ENCODE measurements around the gene TICAM2.

DNA sequence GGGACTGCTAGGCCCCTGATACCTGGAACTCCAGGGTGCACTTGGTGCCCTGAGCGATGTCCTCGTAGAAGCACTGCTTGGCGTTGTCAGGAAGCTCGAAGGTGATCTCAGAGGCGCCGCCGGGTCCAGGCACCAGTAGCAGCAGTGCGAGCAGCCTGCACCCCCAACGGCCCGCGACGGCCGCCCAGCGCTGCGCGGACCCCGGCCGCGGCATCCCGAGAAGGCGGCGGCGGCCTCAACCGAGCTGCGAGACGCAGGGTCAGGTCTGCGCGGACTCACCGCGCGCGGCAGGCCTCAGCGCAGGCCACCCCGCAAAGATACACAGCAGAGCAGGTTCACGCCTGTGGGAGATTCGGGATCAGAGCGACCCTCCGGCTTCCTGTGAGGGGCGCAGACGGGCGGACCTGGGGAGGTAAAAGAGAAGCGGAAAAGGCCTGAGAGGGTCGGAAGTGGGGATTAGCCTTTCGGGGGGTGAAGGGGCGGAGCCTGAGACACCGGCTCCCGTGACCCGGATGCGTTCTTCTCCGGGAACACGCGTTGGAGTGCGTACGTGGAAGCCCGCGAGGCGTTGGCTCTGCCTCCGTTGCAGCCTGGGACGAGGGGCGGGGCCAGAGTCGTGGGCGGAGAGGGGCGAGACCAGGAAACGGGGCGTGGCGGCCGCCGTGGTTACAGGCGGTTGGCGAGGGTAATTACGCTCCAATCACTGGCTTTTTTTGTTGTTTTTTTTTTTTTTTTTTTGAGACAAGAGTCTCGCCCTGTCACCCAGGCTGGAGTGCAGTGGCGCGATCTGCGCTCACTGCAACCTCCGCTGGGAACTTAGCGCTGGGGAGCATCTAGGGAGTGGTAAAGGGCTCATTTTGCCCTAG, 23.5 kb upstream of the TICAM2 start, which contains the start of gene TMED7:
- TF ChIP-seq, protein P1, sequence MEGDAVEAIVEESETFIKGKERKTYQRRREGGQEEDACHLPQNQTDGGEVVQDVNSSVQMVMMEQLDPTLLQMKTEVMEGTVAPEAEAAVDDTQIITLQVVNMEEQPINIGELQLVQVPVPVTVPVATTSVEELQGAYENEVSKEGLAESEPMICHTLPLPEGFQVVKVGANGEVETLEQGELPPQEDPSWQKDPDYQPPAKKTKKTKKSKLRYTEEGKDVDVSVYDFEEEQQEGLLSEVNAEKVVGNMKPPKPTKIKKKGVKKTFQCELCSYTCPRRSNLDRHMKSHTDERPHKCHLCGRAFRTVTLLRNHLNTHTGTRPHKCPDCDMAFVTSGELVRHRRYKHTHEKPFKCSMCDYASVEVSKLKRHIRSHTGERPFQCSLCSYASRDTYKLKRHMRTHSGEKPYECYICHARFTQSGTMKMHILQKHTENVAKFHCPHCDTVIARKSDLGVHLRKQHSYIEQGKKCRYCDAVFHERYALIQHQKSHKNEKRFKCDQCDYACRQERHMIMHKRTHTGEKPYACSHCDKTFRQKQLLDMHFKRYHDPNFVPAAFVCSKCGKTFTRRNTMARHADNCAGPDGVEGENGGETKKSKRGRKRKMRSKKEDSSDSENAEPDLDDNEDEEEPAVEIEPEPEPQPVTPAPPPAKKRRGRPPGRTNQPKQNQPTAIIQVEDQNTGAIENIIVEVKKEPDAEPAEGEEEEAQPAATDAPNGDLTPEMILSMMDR (IDR thresholded peaks at IDR 0.05) = peak in 2 of 3 donors; percentile 13 to 44
- TF ChIP-seq POLR2AphosphoS5 (IDR thresholded peaks at IDR 0.05) (peak; percentile 35 to 84 (median 73)), POLR2A (IDR thresholded peaks at IDR 0.05) (peak; percentile 72)

Measured in breast epithelium (tissue), 3 donors.